Endothelial cell of umbilical vein (primary cell): ENCODE measurements around the gene KLHL18. TPM values are rescaled to one million over a fixed set of nuclear protein-coding genes. Genes with fewer than 3 reads are reported as not detected.

ENCODE experiments used
- BruUV-seq: library from RNA; stranded (reverse); fragments of 400-500 nt; replicated peaks from 2 replicates; lab custom pipeline; 2021; lab: Mats Ljungman, UMichigan
- CTCF ChIA-PET: fragments of 300-600, 350-600 bp; sonication (Branson Sonifier 250); formaldehyde crosslinking; loops from one replicate; lab custom pipeline; 2021; ENCODE audit warnings: antibody characterized with exemption, inconsistent platforms; lab: Charles Lee
- POLR2A ChIA-PET: fragments of 300-600, 350-600 bp; sonication (Branson Sonifier 250); formaldehyde crosslinking; loops from one replicate; lab custom pipeline; 2021; ENCODE audit warnings: antibody characterized with exemption, inconsistent platforms; lab: Charles Lee
- DNase-seq: peaks from one replicate; pipeline ENCODE4 v3.0.0-alpha.2; 2011; ENCODE audit warnings: low read depth, low spot score
- FAIRE-seq: peaks from 2 replicates; lab custom pipeline; 2011; peaks lifted over from hg19 to GRCh38; lab: Jason Lieb, UNC
- H2AFZ ChIP-seq: 2 replicates; pipeline ENCODE4 v1.6.0; 2012; ENCODE audit warnings: low read depth, low read length, control low read depth, inconsistent platforms
- H3K27ac ChIP-seq: 2 replicates; pipeline ENCODE4 v1.5.1; 2011; ENCODE audit warnings: low read depth, mild to moderate bottlenecking, control low read depth, low read length, moderate library complexity; ENCODE audit not compliant: insufficient read depth
- H3K27me3 ChIP-seq, 2 experiments: 2 replicates each; pipeline versions ENCODE4 v1.6.0 to v1.6.1; 2011; ENCODE audit warnings: low read length in 2 of 2, mixed read lengths in 1 of 2; ENCODE audit not compliant: control insufficient read depth in 2 of 2, insufficient read depth in 2 of 2
- H3K36me3 ChIP-seq, 2 experiments: 2 replicates in 1 of 2; 3 replicates in 1 of 2; pipeline ENCODE4 v1.5.1; 2011; ENCODE audit warnings: low read length in 2 of 2, mild to moderate bottlenecking in 1 of 2, moderate library complexity in 1 of 2; ENCODE audit not compliant: control insufficient read depth in 2 of 2, insufficient read depth in 2 of 2; ENCODE audit errors: extremely low read depth in 1 of 2
- H3K4me1 ChIP-seq: 3 replicates; pipeline ENCODE4 v1.5.1; 2011; ENCODE audit warnings: mild to moderate bottlenecking, low read length; ENCODE audit not compliant: control insufficient read depth, insufficient read depth; ENCODE audit errors: extremely low read depth
- H3K4me2 ChIP-seq: 2 replicates; pipeline ENCODE4 v1.6.1; 2011; ENCODE audit warnings: low read length, control low read depth, mixed read lengths; ENCODE audit not compliant: insufficient read depth
- H3K4me3 ChIP-seq, 3 experiments: fragments of 200-600 bp in 1 of 3; sonication (generic), shearing (Covaris generic) in 1 of 3; replicated peaks in 1 of 3; 2 replicates each; pipeline ENCODE4 v1.5.1; 2011 to 2016; ENCODE audit warnings: control low read depth in 3 of 3, low read length in 3 of 3, mild to moderate bottlenecking in 2 of 3, inconsistent platforms in 1 of 3, low read depth in 1 of 3, moderate library complexity in 1 of 3; ENCODE audit not compliant: insufficient read depth in 1 of 3
- H3K79me2 ChIP-seq: 2 replicates; pipeline ENCODE4 v1.6.0; 2012; ENCODE audit warnings: low read length, inconsistent platforms; ENCODE audit not compliant: control insufficient read depth, insufficient read depth
- H3K9ac ChIP-seq: replicated peaks from 2 replicates; pipeline ENCODE3; 2011; ENCODE audit warnings: low read length, control low read depth; ENCODE audit not compliant: insufficient read depth; ENCODE audit errors: extremely low read depth
- H3K9me1 ChIP-seq: replicated peaks from 3 replicates; pipeline ENCODE4 v1.6.0; 2011; ENCODE audit warnings: mild to moderate bottlenecking, low read length; ENCODE audit not compliant: control insufficient read depth, insufficient read depth; ENCODE audit errors: extremely low read depth
- H3K9me3 ChIP-seq: replicated peaks from 2 replicates; pipeline ENCODE4 v1.5.1; 2012; ENCODE audit warnings: low read length, inconsistent platforms; ENCODE audit not compliant: control insufficient read depth, insufficient read depth
- H4K20me1 ChIP-seq: replicated peaks from 2 replicates; pipeline ENCODE3; 2011; ENCODE audit warnings: mild to moderate bottlenecking, low read length; ENCODE audit not compliant: control insufficient read depth, insufficient read depth; ENCODE audit errors: extremely low read depth
- CTCF ChIP-seq, 2 donors: IDR thresholded peaks; 1 replicate in 1 of 2; 2 replicates in 1 of 2; pipeline ENCODE4 v1.5.1; 2011; ENCODE audit warnings: low read length in 2 of 2, mild to moderate bottlenecking in 2 of 2, moderate library complexity in 2 of 2, control low read depth in 1 of 2, inconsistent platforms in 1 of 2, low read depth in 1 of 2; ENCODE audit not compliant: insufficient read depth in 1 of 2; ENCODE audit errors: extremely low read depth in 1 of 2
- EZH2 ChIP-seq: IDR thresholded peaks from 2 replicates; pipeline ENCODE4 v1.6.1; 2012; ENCODE audit warnings: borderline replicate concordance, low read depth, mild to moderate bottlenecking, moderate library complexity, low read length, inconsistent platforms; ENCODE audit not compliant: severe bottlenecking
- FOS ChIP-seq: IDR thresholded peaks from 2 replicates; pipeline ENCODE4 v1.6.1; 2011; ENCODE audit warnings: mild to moderate bottlenecking, low read length, moderate library complexity, borderline replicate concordance; ENCODE audit not compliant: insufficient read depth
- GATA2 ChIP-seq: IDR thresholded peaks from 2 replicates; pipeline ENCODE4 v1.7.0; 2011; ENCODE audit warnings: low read depth, mild to moderate bottlenecking, moderate library complexity, mixed read lengths, low read length; ENCODE audit not compliant: insufficient read length, insufficient read depth
- JUN ChIP-seq: IDR thresholded peaks from 2 replicates; pipeline ENCODE4 v1.6.1; 2011; ENCODE audit warnings: borderline replicate concordance, low read depth; ENCODE audit not compliant: insufficient read length, insufficient read depth
- MAX ChIP-seq: IDR thresholded peaks from 2 replicates; pipeline ENCODE4 v1.6.1; 2011; ENCODE audit not compliant: insufficient read depth, insufficient read length
- MYC ChIP-seq: IDR thresholded peaks from one replicate; pipeline ENCODE4 v1.6.1; 2011; ENCODE audit warnings: mild to moderate bottlenecking, low read depth, low read length
- POLR2A ChIP-seq: IDR thresholded peaks from 2 replicates; pipeline ENCODE4 v1.6.1; 2012; ENCODE audit warnings: low read depth, mild to moderate bottlenecking, control low read depth, low read length
- POLR2AphosphoS5 ChIP-seq: IDR thresholded peaks from 2 replicates; pipeline ENCODE4 v1.6.1; 2012; ENCODE audit warnings: low read depth, mild to moderate bottlenecking, control low read depth, low read length, moderate library complexity; ENCODE audit not compliant: insufficient read depth
- dilution Hi-C: fragments of 300-500 bp; cut with MboI; formaldehyde crosslinking; loops from one replicate; pipeline ENCODE4 v1.15.0; 2019; ENCODE audit warnings: low sequenced_read_pairs; ENCODE audit not compliant: extremely low pct_ligation_motif_present
- intact Hi-C: fragments of 100-400 bp; cut with micrococcal nuclease; formaldehyde crosslinking; loops from one replicate; pipeline ENCODE4 v1.10.0; 2022
- polyA plus RNA-seq, 4 experiments: library from polyadenylated mRNA; depleted of rRNA in 3 of 4; stranded (reverse) in 3 of 4; unstranded in 1 of 4; fragments of >200 nt; gene quantifications; 2 replicates each; pipeline versions ENCODE4 v1.2.1 to v1.2.3, GENCODE V29; 2011 to 2012; ENCODE audit warnings: missing spikeins in 1 of 4
- total RNA-seq: library from RNA; stranded (reverse); gene quantifications from 2 replicates; pipeline ENCODE4 v1.2.3, GENCODE V29; 2021

KLHL18 gene
- total and polyA plus RNA-seq, 2 donors (not counting 3 experiments of a cell fraction or from before 2014, with no cell fraction given): 43.4 to 58.1 TPM

- dilution Hi-C loops: no loop called here
- FAIRE-seq (no peak), DNase-seq (no peak)
- POLR2A ChIA-PET: no interaction called here
- Histone ChIP-seq H3K4me1 (peaks cover 7% of the 10 kb centered on the region), H3K27ac (no peak overlapping the region), H3K79me2 (peaks cover 60% of the 10 kb centered on the region), H3K36me3 (peaks cover 2% of the 10 kb centered on the region in 2 experiments), H3K4me2 (no peak overlapping the region), H3K27me3 (no peaks in the 10 kb centered on the region), H4K20me1 (no peaks in the 10 kb centered on the region), H3K9me3 (no peaks in the 10 kb centered on the region), H3K9ac (no peak overlapping the region), H3K4me3 (no peak overlapping the region), H3K9me1 (no peaks in the 10 kb centered on the region), H2AFZ (no peak overlapping the region)
- intact Hi-C loops: no loop called here
- BruUV-seq: no TSS peak
- TF ChIP-seq POLR2A: no peak
- TF ChIP-seq POLR2AphosphoS5: no peak
- TF ChIP-seq CTCF (IDR thresholded peaks at IDR 0.05; ENCODE audit: extremely low read depth in 1 of 2, insufficient read depth in 1 of 2, low read depth in 1 of 2, low read length in 2 of 2): no peak
- TF ChIP-seq MYC: no peak
- CTCF ChIA-PET: interaction anchor here (1.7 to 2.4 kb wide), 2 partner anchors 12 to 30 kb away, joined by 5 to 14 read pairs; no protein-coding TSS in a partner anchor
Observed at GRCh38 chr3:47293822-47294221, 11.1 kb downstream of the KLHL18 start.

- Histone ChIP-seq H3K9me3 (no peaks in the 10 kb centered on the region), H3K27me3 (no peaks in the 10 kb centered on the region), H3K4me3 (no peak overlapping the region), H3K4me1 (peaks cover 7% of the 10 kb centered on the region), H3K9me1 (no peaks in the 10 kb centered on the region), H3K27ac (no peak overlapping the region), H3K4me2 (no peak overlapping the region), H4K20me1 (no peaks in the 10 kb centered on the region), H3K9ac (no peak overlapping the region), H3K36me3 (peaks cover 2% of the 10 kb centered on the region in 2 experiments), H3K79me2 (peaks cover 60% of the 10 kb centered on the region), H2AFZ (no peak overlapping the region)
- DNase-seq (no peak), FAIRE-seq (no peak)
- POLR2A ChIA-PET: no interaction called here
- no TSS peak for BruUV-seq
- intact Hi-C loops (no loop called here), dilution Hi-C loops (no loop called here)
- TF ChIP-seq POLR2A (no peak), JUN (no peak), EZH2 (no peak), GATA2 (no peak), FOS (no peak), MYC (no peak), MAX (no peak), CTCF (IDR thresholded peaks at IDR 0.05; ENCODE audit: extremely low read depth in 1 of 2, insufficient read depth in 1 of 2, low read depth in 1 of 2, low read length in 2 of 2) (no peak), POLR2AphosphoS5 (no peak)
- CTCF ChIA-PET: interaction anchor here (1.2 to 2.4 kb wide), 3 partner anchors 10 to 29 kb away, joined by 3 to 14 read pairs (median 5); no protein-coding TSS in a partner anchor
Observed at GRCh38 chr3:47294392-47294791, 11.6 kb downstream of the KLHL18 start.
